NCI-H1930 (cell line): ENCODE results near the gene MACROH2A2.
"Not testable (repeated sequence)": the region's sequence is repeated elsewhere in the genome, so short reads cannot be mapped to it uniquely, and the experiment has no call there.

Experiments
- DNase-seq, 2 experiments: peaks; one replicate each; lab custom pipeline; 2025; lab: John Stamatoyannopoulos, UW

Gene MACROH2A2

DNA sequence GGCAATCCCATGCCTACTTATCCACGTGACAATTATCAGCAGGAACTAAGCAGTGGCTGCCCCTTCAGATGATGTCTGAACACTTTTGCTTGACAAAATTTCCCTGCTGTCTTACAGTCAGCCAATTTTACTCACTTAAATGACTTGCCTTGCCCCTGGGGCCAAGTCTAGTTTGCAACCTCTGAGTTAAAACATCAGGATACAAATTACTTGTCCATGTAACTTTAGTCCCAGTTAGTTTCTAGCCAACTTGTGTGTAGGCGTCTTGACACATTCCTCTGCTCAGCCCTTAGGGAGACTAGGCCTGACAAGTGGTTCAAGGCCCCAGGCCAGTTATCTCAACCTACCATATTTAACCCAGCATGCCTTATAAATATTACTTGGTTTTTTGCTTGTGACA is 105.5 kb downstream of the MACROH2A2 start:
- no peak for DNase-seq

DNA sequence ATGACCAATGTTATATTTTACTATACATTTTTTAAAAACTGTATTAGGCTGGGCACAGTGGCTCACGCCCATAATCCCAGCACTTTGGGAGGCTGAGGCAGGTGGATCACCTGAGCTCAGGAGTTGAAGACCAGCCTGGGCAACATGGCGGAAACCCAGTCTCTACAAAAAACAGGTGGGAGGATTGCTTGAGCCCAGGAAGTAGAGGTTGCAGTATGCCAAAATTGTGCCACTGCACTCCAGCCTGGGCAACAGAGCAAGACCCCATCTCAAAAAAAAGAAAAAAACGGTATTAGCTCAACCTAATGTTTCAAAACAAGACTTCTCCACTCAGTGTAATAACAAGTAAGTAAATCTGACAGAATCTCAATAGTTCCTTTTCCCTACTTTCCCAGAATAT is 106.7 kb downstream of the MACROH2A2 start:
- DNase-seq = not testable (repeated sequence)

GRCh38 chr10:70160798-70161197 is 108.2 kb downstream of the MACROH2A2 start:
- no peak for DNase-seq
